K562 (cell line): ENCODE results near the gene HHEX. TPM values are rescaled to one million over a fixed set of nuclear protein-coding genes. Genes with fewer than 3 reads are reported as not detected.

Experiments
- ATAC-seq: fragments of 200-7000 bp; cut with Tn5 transposase; 3 replicates; pipeline ENCODE4 v1.9.1; 2020; ENCODE audit warnings: moderate library complexity
- BruUV-seq: library from RNA; stranded (reverse); fragments of 400-500 nt; replicated peaks from 2 replicates; lab custom pipeline; 2021; lab: Mats Ljungman, UMichigan
- CTCF ChIA-PET: fragments of 300-600 bp; formaldehyde crosslinking; extraction: SDS; loops from one replicate; lab custom pipeline; 2021; ENCODE audit warnings: low intra/inter-chr PET ratio; lab: Yijun Ruan, JAX
- POLR2A ChIA-PET: fragments of 300-600, 350-650 bp; sonication (Branson Sonifier 250); formaldehyde crosslinking; extraction: SDS; loops from one replicate; lab custom pipeline; 2021; ENCODE audit warnings: antibody characterized with exemption, inconsistent platforms; lab: Yijun Ruan, JAX
- DNase-seq, 4 experiments: peaks; one replicate each; pipeline versions ENCODE4 v3.0.0 to v3.0.0-alpha.2; 2011 to 2018; ENCODE audit warnings: low spot score in 3 of 4, mixed read lengths in 3 of 4; ENCODE audit errors: extremely low read depth in 1 of 4
- FAIRE-seq: peaks from 2 replicates; lab custom pipeline; 2011; peaks lifted over from hg19 to GRCh38; lab: Jason Lieb, UNC
- H2AFZ ChIP-seq: 2 replicates; pipeline ENCODE4 v1.6.0; 2011; ENCODE audit warnings: low read depth, low read length, control low read depth, inconsistent platforms
- H3K27ac ChIP-seq: fragments of 200-600 bp; 3 replicates; pipeline ENCODE4 v1.8.0; 2011; ENCODE audit warnings: low read depth, mild to moderate bottlenecking, control low read depth, inconsistent platforms, low read length, moderate library complexity, mixed read lengths; ENCODE audit errors: extremely low read depth
- H3K27me3 ChIP-seq, 2 experiments: fragments of 300-600 bp in 1 of 2; 2 replicates in 1 of 2; 3 replicates in 1 of 2; pipeline versions ENCODE4 v1.6.0 to v1.8.0; 2011; ENCODE audit warnings: inconsistent platforms in 2 of 2, low read length in 2 of 2, mild to moderate bottlenecking in 1 of 2, mixed read lengths in 1 of 2, moderate library complexity in 1 of 2; ENCODE audit not compliant: control insufficient read depth in 2 of 2, insufficient read depth in 2 of 2
- H3K36me3 ChIP-seq: fragments of 300-600 bp; 3 replicates; pipeline ENCODE4 v1.8.0; 2011; ENCODE audit warnings: mild to moderate bottlenecking, low read length, inconsistent platforms; ENCODE audit not compliant: control insufficient read depth, insufficient read depth
- H3K4me1 ChIP-seq, 2 experiments: fragments of 200-600 bp in 1 of 2; replicated peaks in 1 of 2; 2 replicates in 1 of 2; 3 replicates in 1 of 2; pipeline versions ENCODE4 v1.5.1 to v1.8.0; 2011; ENCODE audit warnings: inconsistent platforms in 2 of 2, low read length in 2 of 2, mild to moderate bottlenecking in 1 of 2, mixed read lengths in 1 of 2, moderate library complexity in 1 of 2; ENCODE audit not compliant: control insufficient read depth in 2 of 2, insufficient read depth in 2 of 2
- H3K4me2 ChIP-seq: 2 replicates; pipeline ENCODE4 v1.6.1; 2011; ENCODE audit warnings: low read length, control low read depth, inconsistent platforms, mixed read lengths; ENCODE audit not compliant: insufficient read depth
- H3K4me3 ChIP-seq: fragments of 200-600 bp; sonication (generic), shearing (Covaris generic); 2 replicates; pipeline ENCODE4 v1.5.1; 2016; ENCODE audit warnings: control low read depth, inconsistent platforms
- H3K79me2 ChIP-seq: fragments of 200-600 bp; 3 replicates; pipeline ENCODE4 v1.8.0; 2011; ENCODE audit warnings: low read length, inconsistent platforms; ENCODE audit not compliant: control insufficient read depth, insufficient read depth
- H3K9ac ChIP-seq, 2 experiments: 2 replicates each; pipeline versions ENCODE4 v1.6.0 to v1.6.1; 2011; ENCODE audit warnings: low read depth in 2 of 2, low read length in 2 of 2, control low read depth in 1 of 2, inconsistent platforms in 1 of 2, mild to moderate bottlenecking in 1 of 2, mixed read lengths in 1 of 2; ENCODE audit not compliant: insufficient read depth in 1 of 2
- H3K9me1 ChIP-seq: one replicate; pipeline ENCODE4 v1.6.0; 2011; ENCODE audit warnings: inconsistent platforms, mild to moderate bottlenecking, low read length, moderate library complexity; ENCODE audit not compliant: control insufficient read depth, insufficient read depth
- H3K9me3 ChIP-seq: replicated peaks from 2 replicates; pipeline ENCODE4 v1.5.1; 2011; ENCODE audit warnings: low read depth, low read length, inconsistent platforms; ENCODE audit not compliant: control insufficient read depth, insufficient read depth
- H4K20me1 ChIP-seq: replicated peaks from 2 replicates; pipeline ENCODE4 v1.6.1; 2011; ENCODE audit warnings: low read length, inconsistent platforms, mixed read lengths; ENCODE audit not compliant: control insufficient read depth, insufficient read depth
- BRF2 ChIP-seq: IDR thresholded peaks from 3 replicates; pipeline ENCODE4 v1.6.1; 2011; ENCODE audit warnings: borderline replicate concordance, mild to moderate bottlenecking; ENCODE audit not compliant: insufficient read length, insufficient read depth
- CBX1 ChIP-seq: sonication (generic); IDR thresholded peaks from 2 replicates; pipeline ENCODE4 v1.6.1; 2016; ENCODE audit warnings: antibody characterized with exemption, low read depth, mild to moderate bottlenecking
- CEBPB ChIP-seq: fragments of 450-650 bp; IDR thresholded peaks from 2 replicates; pipeline ENCODE4 v1.6.1; 2016; ENCODE audit warnings: missing genetic modification characterization, missing compliant biosample characterization
- EP400 ChIP-seq: fragments of 450-650 bp; IDR thresholded peaks from 2 replicates; pipeline ENCODE4 v1.6.1; 2017; ENCODE audit warnings: antibody characterized with exemption, mild to moderate bottlenecking, moderate library complexity
- HNRNPK ChIP-seq: fragments of 200-400 bp; formaldehyde crosslinking; IDR thresholded peaks from one replicate; pipeline ENCODE4 v1.6.1; 2018; ENCODE audit warnings: mild to moderate bottlenecking, low read depth, low read length; ENCODE audit not compliant: poor library complexity, severe bottlenecking
- MITF ChIP-seq: IDR thresholded peaks from 2 replicates; pipeline ENCODE4 v1.6.1; 2014; ENCODE audit warnings: antibody characterized with exemption
- NR1H2 ChIP-seq: sonication (generic); formaldehyde crosslinking; IDR thresholded peaks from 2 replicates; pipeline ENCODE4 v1.4.0; 2020; ENCODE audit warnings: mild to moderate bottlenecking, missing genetic modification reagents
- RBBP5 ChIP-seq: fragments of 200-600 bp; sonication (generic); IDR thresholded peaks from 2 replicates; pipeline ENCODE4 v1.6.1; 2012; ENCODE audit warnings: borderline replicate concordance, mild to moderate bottlenecking, low read length, control low read depth, inconsistent platforms; ENCODE audit not compliant: insufficient read depth, poor library complexity, severe bottlenecking
- ZNF717 ChIP-seq: fragments of 250-450 bp; sonication (Bioruptor Pico); IDR thresholded peaks from 2 replicates; pipeline ENCODE4 v1.5.0; 2021
- ZNF830 ChIP-seq: fragments of 250-450 bp; sonication (Bioruptor Pico); IDR thresholded peaks from 2 replicates; pipeline ENCODE4 v1.5.0; 2021; ENCODE audit warnings: mild to moderate bottlenecking
- WGBS: fragments of 100-300 bp; shearing (Covaris generic); methylation state at CpG from one replicate; pipeline ENCODE4 v1.1.6; 2016; ENCODE audit warnings: low coverage, mixed read lengths; ENCODE audit not compliant: insufficient coverage; ENCODE audit errors: missing lambda C conversion rate; 5-methylcytosine and 5-hydroxymethylcytosine counted together
- in situ Hi-C: fragments of 300-500 bp; cut with MboI; formaldehyde crosslinking; loops from 4 replicates; pipeline ENCODE4 v1.15.0; 2018; ENCODE audit warnings: inconsistent platforms, mixed read lengths
- intact Hi-C: fragments of 100-400 bp; cut with micrococcal nuclease; formaldehyde crosslinking; loops from 2 replicates; pipeline ENCODE4 v1.14.2; 2022
- polyA plus RNA-seq, 8 experiments: library from polyadenylated mRNA; depleted of rRNA in 4 of 8; stranded (reverse) in 5 of 8; unstranded in 3 of 8; fragments of >200 nt; fragmentation: Nextera tagmentation in 2 of 8; fragmentation: Illumina TruSeq in 1 of 8; extraction: Ambion mirVana in 2 of 8; extraction: Trizol in 1 of 8; gene quantifications; 2 replicates each; pipeline versions ENCODE4 v1.2.1 to v1.2.3, GENCODE V29; 2011 to 2014; ENCODE audit warnings: inconsistent platforms in 1 of 8, missing spikeins in 1 of 8
- total RNA-seq, 7 experiments: library from RNA; depleted of rRNA in 6 of 7; stranded (reverse); fragments of >200 nt in 6 of 7; fragmentation: Illumina TruSeq in 2 of 7; extraction: Trizol in 2 of 7; gene quantifications; 2 replicates each; pipeline versions ENCODE4 v1.2.1 to v1.2.3, GENCODE V29; 2011 to 2021; ENCODE audit warnings: low replicate concordance in 1 of 7

Gene HHEX
- total and polyA plus RNA-seq, 9 of the 15 experiments (the other 6 are each of a cell fraction or from before 2014, with no cell fraction given): 37.2 to 133 (median 80.2) TPM

GRCh38 chr10:92667078-92667477 is 22.7 kb upstream of the HHEX start:
- in situ Hi-C loops: no loop called here
- WGBS: 73% methylated on average over 3 of the region's 6 CpGs
- Histone ChIP-seq H3K9me1 (no peaks in the 10 kb centered on the region), H3K36me3 (no peaks in the 10 kb centered on the region), H3K4me3 (no peak overlapping the region), H3K27me3 (no peaks in the 10 kb centered on the region), H3K27ac (no peak overlapping the region), H3K79me2 (no peaks in the 10 kb centered on the region), H2AFZ (no peak overlapping the region), H4K20me1 (no peaks in the 10 kb centered on the region), H3K9me3 (no peaks in the 10 kb centered on the region), H3K4me2 (no peak overlapping the region), H3K9ac (no peak overlapping the region), H3K4me1 (no peaks in the 10 kb centered on the region)
- DNase-seq: no peak
- intact Hi-C loops: no loop called here
- TF ChIP-seq BRF2 (no peak), ZNF717 (CRISPR knock-in tag) (no peak), NR1H2 (CRISPR knock-in tag) (no peak), CBX1 (no peak), RBBP5 (no peak), CEBPB (tag) (no peak), EP400 (no peak), MITF (no peak), ZNF830 (CRISPR knock-in tag) (no peak), HNRNPK (no peak)
- ChIA-PET POLR2A (interaction anchor here (0.6 to 0.7 kb wide), 3 partner anchors 10 to 29 kb away, joined by 3 to 4 read pairs (median 4); no protein-coding TSS in a partner anchor), CTCF (no interaction called here)
- FAIRE-seq: no peak
- BruUV-seq: no TSS peak
- no peak for ATAC-seq
